HG03457 (cell line): ENCODE data around the gene PDCD11.
A peak's percentile ranks its signal among the peaks of the same experiment; 100 is the strongest.
"Not testable (repeated sequence)": the region's sequence is repeated elsewhere in the genome, so short reads cannot be mapped to it uniquely, and the experiment has no call there.

Experiments used
- ATAC-seq: cut with Tn5 transposase; IDR thresholded peaks from one replicate; pipeline ENCODE4 v1.9.1; 2021; ENCODE audit warnings: moderate number of reproducible peaks; ENCODE audit not compliant: unreplicated experiment

The PDCD11 gene

GRCh38 chr10:103470761-103471653, 74.6 kb downstream of the PDCD11 start:
- peak; percentile 56 for ATAC-seq

GRCh38 chr10:103472005-103472404, 75.6 kb downstream of the PDCD11 start:
- ATAC-seq: no peak

- ATAC-seq: no peak
Observed at GRCh38 chr10:103473261-103473671, 76.8 kb downstream of the PDCD11 start.

- no peak for ATAC-seq
Observed at GRCh38 chr10:103474077-103474476, 77.7 kb downstream of the PDCD11 start.

DNA sequence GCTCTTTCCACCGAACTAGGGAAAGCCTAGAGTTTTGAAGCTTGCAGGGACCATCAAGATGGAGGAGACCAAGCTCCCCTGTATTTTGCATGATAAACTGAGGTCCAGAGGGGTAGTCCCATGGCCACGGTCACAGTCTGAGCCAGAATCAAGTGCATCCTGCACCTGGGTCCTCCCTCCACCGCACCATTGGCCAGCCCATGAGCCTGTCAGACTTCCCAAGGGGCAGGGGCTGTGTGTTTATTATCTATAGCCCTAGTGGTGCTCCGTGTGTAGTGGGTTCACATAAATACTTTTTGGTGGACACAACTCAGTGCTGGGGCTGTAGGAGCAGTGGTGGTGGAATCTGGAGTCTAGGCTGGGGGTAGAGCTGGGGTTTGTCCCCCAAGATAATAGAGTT, 79.0 kb downstream of the PDCD11 start:
- no peak for ATAC-seq

- no peak for ATAC-seq
Observed at GRCh38 chr10:103476046-103476768, 79.8 kb downstream of the PDCD11 start.

DNA sequence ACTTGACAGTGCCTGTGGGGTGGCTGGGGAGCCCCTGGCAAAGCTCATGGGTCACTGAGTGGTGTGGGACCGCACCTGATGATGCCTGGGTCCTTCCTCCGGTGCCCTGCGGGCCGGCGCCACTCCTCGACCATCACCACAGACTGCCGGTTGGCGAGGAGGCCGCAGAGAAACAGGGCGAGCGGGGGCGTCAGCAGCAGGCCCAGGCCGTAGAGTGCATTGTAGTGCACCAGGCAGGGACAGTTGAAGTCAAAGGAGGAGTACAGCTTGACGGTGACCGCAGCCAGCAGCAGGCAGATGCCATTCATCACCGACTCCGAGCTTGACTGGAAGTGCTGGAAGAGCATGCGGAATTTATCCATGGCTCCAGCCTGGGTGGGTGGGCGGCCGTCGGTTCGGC, 82.2 kb downstream of the PDCD11 start:
- no peak for ATAC-seq

- no peak for ATAC-seq
Observed at GRCh38 chr10:103479135-103479534, 82.7 kb downstream of the PDCD11 start, which contains the start of gene CALHM3. Gene CALHM3 (minus strand): TSS chr10:103479240. CDS start chr10:103479032, 208 bp downstream.

DNA sequence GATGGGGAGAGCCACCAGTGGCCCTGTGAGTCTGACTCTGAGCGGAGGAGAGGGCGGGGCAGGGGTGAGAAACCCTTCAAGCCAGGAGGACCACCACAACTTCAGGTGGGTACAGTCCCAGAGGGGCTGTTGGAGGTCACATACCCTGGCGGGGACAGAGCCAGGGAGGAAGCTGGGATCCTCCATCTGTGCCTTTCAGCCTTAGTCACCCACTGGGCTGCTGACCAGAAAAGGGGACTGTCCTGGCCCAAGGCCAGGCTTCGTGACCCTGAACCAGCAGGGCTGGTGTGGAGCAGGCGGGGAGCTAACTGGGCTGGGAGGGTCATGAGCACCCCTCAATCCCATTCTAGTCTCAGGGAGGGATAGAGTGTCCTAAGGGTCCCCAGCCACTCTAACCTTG, 84.1 kb downstream of the PDCD11 start:
- ATAC-seq: no peak

GRCh38 chr10:103481974-103482531, 85.6 kb downstream of the PDCD11 start:
- ATAC-seq: no peak

DNA sequence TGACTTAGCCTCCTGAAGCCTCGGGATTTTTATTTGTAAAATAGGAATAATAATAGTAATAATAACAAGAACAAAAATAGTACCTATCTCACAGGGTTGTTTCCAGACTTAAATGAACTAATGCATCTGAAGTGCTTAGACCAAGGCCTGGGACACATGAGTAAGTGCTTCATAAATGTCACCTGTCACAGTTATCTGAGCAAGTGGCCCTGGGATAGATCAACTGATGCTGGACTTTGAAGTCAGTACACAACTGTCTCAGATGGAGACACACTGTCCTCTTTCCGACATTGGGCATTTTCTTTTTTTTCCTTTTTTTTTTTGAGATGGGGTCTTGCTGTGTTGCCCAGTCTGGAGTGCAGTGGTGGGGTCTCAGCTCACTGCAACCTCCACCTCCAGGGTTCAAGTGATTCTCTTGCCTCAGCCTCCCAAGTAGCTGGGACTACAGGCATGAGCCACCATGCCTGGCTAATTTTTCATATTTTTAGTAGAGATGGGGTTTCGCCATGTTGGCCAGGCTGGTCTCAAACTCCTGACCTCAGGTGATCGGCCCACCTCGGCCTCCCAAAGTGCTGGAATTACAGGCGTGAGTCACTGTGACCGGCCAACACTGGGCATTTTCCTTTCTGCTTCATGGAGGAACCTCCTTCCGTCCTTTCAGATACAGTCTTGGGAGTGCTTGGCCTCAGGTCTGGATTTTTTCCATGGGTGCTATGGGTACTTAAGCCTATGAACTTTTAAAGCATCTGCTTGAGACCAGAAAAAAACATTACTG, 90.4 kb downstream of the PDCD11 start:
- not testable (repeated sequence) for ATAC-seq

DNA sequence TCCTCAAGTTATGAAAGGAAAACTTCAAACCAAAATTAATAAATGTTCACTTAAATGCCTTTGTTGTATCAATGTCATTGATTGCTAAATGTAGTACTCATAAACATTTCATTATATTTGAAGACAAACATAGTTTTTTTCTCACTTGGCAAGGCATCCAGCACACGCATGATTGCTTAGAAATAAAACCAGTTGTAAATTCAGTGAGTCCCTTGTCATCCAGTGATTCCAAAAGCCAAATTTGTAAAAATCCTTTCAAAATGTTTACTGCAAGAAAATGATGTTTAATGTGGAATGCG, 90.9 kb downstream of the PDCD11 start:
- ATAC-seq: no peak

- ATAC-seq: no peak
Observed at GRCh38 chr10:103490986-103491314, 94.5 kb downstream of the PDCD11 start.

- no peak for ATAC-seq
Observed at GRCh38 chr10:103491729-103492364, 95.4 kb downstream of the PDCD11 start.

DNA sequence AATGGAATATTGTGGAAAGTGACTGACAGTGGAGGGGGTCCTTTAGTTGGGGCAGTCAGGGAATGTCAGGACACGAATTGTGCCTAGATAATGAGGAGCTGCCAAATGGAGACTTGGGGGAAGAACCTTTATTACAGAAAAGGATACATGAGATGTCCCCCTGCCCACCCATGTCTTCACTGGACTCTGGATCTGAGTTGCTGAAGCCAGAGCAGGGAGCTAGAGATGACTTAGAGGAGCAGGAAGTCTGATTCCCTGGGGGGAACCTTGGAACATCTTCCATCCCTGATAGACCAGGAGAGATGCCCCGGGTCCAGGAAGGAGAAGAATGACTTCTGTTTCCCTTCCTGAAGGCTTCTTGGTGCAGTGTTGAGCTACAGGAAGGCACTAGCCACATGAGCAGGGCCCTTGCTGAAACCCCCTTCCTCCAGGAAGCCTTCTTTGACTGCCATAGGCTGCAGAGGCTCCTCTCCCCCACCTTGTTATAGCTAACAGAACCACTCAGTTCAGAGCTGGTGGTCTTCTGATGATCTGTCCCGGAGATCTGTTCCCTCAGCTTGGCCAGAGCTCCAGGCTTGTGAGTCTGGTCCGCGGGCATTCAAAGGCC, 96.3 kb downstream of the PDCD11 start:
- ATAC-seq: no peak

- ATAC-seq: no peak
Observed at GRCh38 chr10:103493362-103493915, 97.0 kb downstream of the PDCD11 start, which contains the start of gene NEURL1. Gene NEURL1 (plus strand): TSS chr10:103493705. CDS start chr10:103494388, 683 bp downstream.

GRCh38 chr10:103493916-103494877, 97.8 kb downstream of the PDCD11 start:
- no peak for ATAC-seq

GRCh38 chr10:103495321-103495720, 98.9 kb downstream of the PDCD11 start:
- no peak for ATAC-seq
